Stimulated activated naive B cell treated with anti-CD40 and anti-IgM and Interleukin-4, amounts not matched to agents 10 μg/mL and 1 μg/mL and 100 μg/mL, for 72 hours (primary cell): ENCODE data around the gene TSPEAR.
A peak's percentile ranks its signal among the peaks of the same experiment; 100 is the strongest.
"Not testable (repeated sequence)": the region's sequence is repeated elsewhere in the genome, so short reads cannot be mapped to it uniquely, and the experiment has no call there.

Source experiments
- ATAC-seq, 2 donors: fragments of 150-1000 bp; cut with Tn5 transposase; replicated peaks; 2 replicates each; pipeline ENCODE4 v1.10.0; 2021; ENCODE audit warnings: moderate library complexity in 1 of 2
- DNase-seq: peaks from one replicate; pipeline ENCODE4 v3.0.0; 2021
- H3K27ac Mint-ChIP-seq: one replicate; pipeline ENCODE4 v1.8.0; 2022; ENCODE audit warnings: mild to moderate bottlenecking, mixed read lengths
- H3K27me3 Mint-ChIP-seq, 2 donors: one replicate each; pipeline ENCODE4 v1.8.0; 2022; ENCODE audit warnings: mixed read lengths in 2 of 2
- H3K36me3 Mint-ChIP-seq, 2 donors: one replicate each; pipeline ENCODE4 v1.8.0; 2022; ENCODE audit warnings: mixed read lengths in 2 of 2, mild to moderate bottlenecking in 1 of 2
- H3K4me1 Mint-ChIP-seq, 2 donors: one replicate each; pipeline ENCODE4 v1.8.0; 2022; ENCODE audit warnings: mixed read lengths in 2 of 2, mild to moderate bottlenecking in 1 of 2
- H3K4me3 Mint-ChIP-seq, 2 donors: one replicate each; pipeline ENCODE4 v1.8.0; 2022; ENCODE audit warnings: mild to moderate bottlenecking in 2 of 2, mixed read lengths in 2 of 2, moderate library complexity in 1 of 2
- H3K9me3 Mint-ChIP-seq, 2 donors: one replicate each; pipeline ENCODE4 v1.8.0; 2022; ENCODE audit warnings: mixed read lengths in 2 of 2, mild to moderate bottlenecking in 1 of 2

The TSPEAR gene

DNA sequence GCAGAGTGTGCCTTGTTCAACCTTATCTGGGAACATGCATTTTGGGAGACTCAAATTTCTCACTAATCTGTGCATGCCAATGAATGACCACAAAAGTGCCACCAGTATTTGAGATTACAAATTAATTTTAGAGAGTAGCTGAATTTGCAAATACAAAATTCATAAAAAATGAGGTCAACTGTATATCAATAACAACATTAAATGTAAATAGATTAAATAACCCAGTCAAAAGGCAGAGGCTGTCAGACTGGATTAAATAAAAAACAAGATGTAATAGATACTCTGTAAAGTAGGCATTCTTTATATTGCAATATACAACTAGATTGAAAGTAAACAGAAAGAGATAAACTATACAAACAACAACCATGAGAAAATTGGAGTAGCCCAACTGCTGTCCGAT lies 147.3 kb downstream of the TSPEAR start:
- Mint-ChIP-seq H3K27ac (no peak overlapping the region), H3K4me1 (peaks cover 8 to 22% of the 10 kb centered on the region in 2 donors), H3K4me3 (no peak overlapping the region), H3K27me3 (peaks cover under 1 to 14% of the 10 kb centered on the region in 2 donors), H3K36me3 (peaks cover 3 to 5% of the 10 kb centered on the region in 2 donors), H3K9me3 (peaks cover 0 to 14% of the 10 kb centered on the region in 2 donors)
- ATAC-seq (no peak), DNase-seq (no peak)

DNA sequence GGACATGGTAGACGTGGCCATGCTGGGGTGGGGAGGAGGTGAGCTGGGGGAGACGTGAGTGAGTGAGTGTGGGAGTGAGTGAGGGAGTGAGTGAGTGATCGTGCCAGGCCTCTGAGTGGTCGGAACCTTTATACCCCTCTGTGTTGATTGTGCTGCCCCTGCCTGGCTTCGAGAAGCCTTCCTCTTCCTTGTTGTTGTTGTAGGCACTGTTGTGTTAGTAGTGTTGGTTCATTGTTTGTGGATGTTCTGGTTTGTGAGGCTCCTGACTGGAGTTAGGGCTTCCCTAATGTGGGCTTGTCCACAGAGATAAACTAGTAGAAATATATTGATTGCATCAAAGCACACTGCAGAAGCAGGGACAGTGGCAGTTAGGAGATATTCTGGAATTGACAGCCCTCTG lies 152.7 kb downstream of the TSPEAR start, which contains the start of gene KRTAP10-3:
KRTAP10-3 (minus strand) TSS at position 101 of the 400 bp plus-strand sequence; CDS start at position 21, 80 bp downstream.
- peaks cover 3 to 4% of the 10 kb centered on the region in 2 donors for H3K4me1 Mint-ChIP-seq
- no peak within 1 kb of the TSS for H3K27ac Mint-ChIP-seq
- no peak within 1 kb of the TSS for H3K4me3 Mint-ChIP-seq
- peaks cover 10 to 39% of the 10 kb centered on the region in 2 donors for H3K27me3 Mint-ChIP-seq
- DNase-seq: no peak
- no peak for ATAC-seq
- peaks cover 3 to 5% of the 10 kb centered on the region in 2 donors for H3K36me3 Mint-ChIP-seq
- peaks cover 0 to 17% of the 10 kb centered on the region in 2 donors for H3K9me3 Mint-ChIP-seq

DNA sequence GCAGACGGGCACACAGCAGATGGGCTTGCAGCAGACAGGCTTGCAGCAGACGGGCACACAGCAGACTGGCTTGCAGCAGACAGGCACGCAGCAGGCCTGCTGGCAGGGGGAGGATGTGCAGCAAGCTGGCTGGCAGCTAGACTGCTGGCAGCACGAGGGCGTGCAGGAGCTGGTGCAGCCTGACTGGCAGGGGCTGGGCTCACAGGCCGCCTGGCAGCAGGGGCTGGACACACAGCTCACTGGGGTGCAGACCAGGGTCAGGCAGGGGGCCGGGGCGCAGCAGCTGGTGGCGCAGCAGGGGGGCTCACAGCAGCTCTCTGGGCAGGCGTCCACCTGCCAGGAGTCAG lies 153.1 kb downstream of the TSPEAR start:
- not testable (repeated sequence) for DNase-seq, H3K4me1 Mint-ChIP-seq, H3K27ac Mint-ChIP-seq, ATAC-seq, H3K36me3 Mint-ChIP-seq, H3K4me3 Mint-ChIP-seq
- peaks cover 0 to 17% of the 10 kb centered on the region in 2 donors for H3K9me3 Mint-ChIP-seq
- H3K27me3 Mint-ChIP-seq: peaks cover 12 to 39% of the 10 kb centered on the region in 2 donors

DNA sequence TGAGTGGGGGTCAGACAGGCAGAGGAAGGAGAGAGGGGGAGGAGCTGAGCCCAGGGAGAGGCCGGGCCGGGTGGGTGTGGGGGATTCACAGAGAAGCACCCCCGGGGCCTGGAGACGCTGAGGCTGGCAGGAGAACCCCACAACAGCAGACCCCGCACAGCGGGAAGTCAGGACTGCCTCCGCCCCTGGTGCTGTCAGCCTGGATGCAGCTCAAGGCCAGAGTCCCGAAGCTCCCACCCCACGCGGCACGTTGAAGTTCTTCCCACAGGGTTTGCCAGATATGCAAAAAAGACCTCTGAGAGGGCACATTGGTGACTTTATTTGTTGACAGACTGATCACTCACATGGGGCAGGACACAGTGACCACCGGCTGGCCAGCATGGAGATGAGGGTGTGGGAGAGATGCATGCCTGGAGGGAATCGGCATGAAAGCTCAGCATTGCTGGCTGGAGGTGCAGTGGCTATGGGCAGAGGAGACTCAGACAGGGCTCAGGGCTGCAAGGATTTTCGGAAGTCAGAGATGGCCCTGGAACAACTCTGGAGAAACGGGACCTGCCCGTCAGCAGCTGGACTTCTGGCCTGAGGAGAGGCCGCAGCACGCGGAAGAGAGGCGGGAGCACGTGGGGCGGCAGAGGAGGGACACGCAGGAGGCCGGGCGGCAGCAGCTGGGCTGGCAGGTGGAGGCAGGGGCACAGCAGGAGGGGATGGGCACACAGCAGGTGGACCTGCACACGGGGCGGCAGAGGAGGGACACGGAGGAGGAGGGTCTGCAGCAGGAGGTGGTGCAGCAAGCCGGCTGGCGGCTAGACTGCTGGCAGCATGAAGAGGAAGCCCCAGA lies 153.7 kb downstream of the TSPEAR start:
- no peak for DNase-seq
- no peak overlapping the region for H3K27ac Mint-ChIP-seq
- peaks cover 0 to 15% of the 10 kb centered on the region in 2 donors for H3K9me3 Mint-ChIP-seq
- H3K36me3 Mint-ChIP-seq: peaks cover 3 to 5% of the 10 kb centered on the region in 2 donors
- peak in 1 of 2 donors; percentile 6 for ATAC-seq
- peaks cover 3 to 4% of the 10 kb centered on the region in 2 donors for H3K4me1 Mint-ChIP-seq
- H3K4me3 Mint-ChIP-seq: no peak overlapping the region
- peaks cover 17 to 45% of the 10 kb centered on the region in 2 donors for H3K27me3 Mint-ChIP-seq

DNA sequence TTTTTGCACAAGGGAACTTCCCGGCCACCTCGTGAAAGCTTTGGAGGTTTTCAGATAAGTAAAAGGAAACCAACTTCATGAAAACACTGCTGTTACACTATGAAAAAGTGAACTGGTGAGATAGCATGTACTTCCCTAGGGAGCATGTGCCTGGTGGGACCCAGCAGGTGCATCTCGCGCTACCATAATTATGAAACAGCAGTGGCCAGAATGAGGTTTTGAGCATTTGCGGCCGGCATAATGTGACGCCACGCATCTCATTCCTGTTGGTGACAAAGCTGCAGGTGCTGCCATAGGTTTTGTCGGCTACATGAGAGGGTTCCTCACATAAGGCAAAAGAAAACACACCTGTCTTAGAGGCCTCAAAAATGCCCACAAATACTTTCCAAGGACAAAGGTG lies 154.5 kb downstream of the TSPEAR start:
- peaks cover 0 to 10% of the 10 kb centered on the region in 2 donors for H3K9me3 Mint-ChIP-seq
- H3K4me1 Mint-ChIP-seq: peaks cover 3 to 4% of the 10 kb centered on the region in 2 donors
- no peak overlapping the region for H3K27ac Mint-ChIP-seq
- peaks cover 2 to 3% of the 10 kb centered on the region in 2 donors for H3K36me3 Mint-ChIP-seq
- peak overlapping the region in 1 of 2 donors; percentile 26 for H3K4me3 Mint-ChIP-seq
- H3K27me3 Mint-ChIP-seq: peaks cover 22 to 51% of the 10 kb centered on the region in 2 donors
- DNase-seq (peak; percentile 42), ATAC-seq (peak; percentile 81 to 96)

DNA sequence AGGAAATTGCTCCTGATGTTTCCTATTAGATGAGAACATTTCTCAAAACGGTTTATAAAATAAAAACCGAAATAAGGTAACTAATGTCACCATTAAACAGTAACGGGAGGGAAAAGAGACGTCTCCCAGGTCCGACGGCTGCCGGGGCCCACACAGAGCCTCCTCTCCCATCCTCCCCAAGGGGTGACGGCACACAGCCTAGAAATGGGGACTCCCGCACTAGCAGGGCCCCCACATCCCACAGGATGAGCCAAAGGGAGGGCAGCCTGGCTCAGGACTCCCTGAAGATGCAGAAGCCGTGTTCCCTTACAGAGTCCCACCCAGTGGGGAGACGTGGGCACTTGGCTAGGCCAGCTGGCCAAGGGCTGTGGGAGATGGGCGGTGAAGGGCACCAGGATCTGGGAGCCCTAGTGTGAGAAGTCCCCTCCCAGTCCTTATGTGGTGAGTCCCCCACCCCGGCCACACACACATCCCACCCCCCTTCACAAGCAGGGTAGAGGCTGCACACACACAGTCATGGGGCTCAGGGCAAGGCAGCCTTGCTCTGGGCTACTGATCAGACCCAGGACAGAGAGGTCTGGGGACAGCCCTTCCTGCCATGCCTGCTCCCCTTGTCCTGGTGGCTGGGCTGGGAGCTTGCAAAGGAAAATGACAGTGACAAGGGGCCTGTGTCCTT lies 156.0 kb downstream of the TSPEAR start:
- peaks cover 0 to 5% of the 10 kb centered on the region in 2 donors for H3K9me3 Mint-ChIP-seq
- H3K27ac Mint-ChIP-seq: no peak overlapping the region
- peaks cover 38 to 66% of the 10 kb centered on the region in 2 donors for H3K27me3 Mint-ChIP-seq
- no peak overlapping the region for H3K4me3 Mint-ChIP-seq
- no peak for ATAC-seq
- peaks cover 4 to 6% of the 10 kb centered on the region in 2 donors for H3K4me1 Mint-ChIP-seq
- H3K36me3 Mint-ChIP-seq: no peaks in the 10 kb centered on the region
- no peak for DNase-seq

DNA sequence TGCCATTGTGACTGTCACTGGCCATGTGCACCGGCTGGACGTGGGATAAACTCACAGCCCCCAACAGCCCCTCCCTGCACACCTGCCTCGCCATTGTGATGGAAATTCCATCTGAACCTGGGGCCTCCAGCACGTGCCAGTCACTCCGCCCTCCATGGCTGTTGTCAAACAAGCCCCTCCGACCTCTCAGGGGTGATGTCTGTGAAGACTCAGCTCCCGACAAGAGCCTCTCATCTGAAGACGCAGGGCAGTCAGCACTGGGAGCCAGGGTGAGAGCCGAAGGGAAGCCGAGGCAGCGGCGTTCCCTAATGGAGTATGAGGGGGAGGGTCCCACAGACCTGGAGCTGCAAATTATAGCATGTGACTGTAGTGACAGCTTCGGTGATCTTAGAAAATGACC lies 158.7 kb downstream of the TSPEAR start:
- H3K27me3 Mint-ChIP-seq: peaks cover 58 to 75% of the 10 kb centered on the region in 2 donors
- peaks cover 2 to 6% of the 10 kb centered on the region in 2 donors for H3K9me3 Mint-ChIP-seq
- H3K36me3 Mint-ChIP-seq: peaks cover under 1 to 2% of the 10 kb centered on the region in 2 donors
- H3K4me1 Mint-ChIP-seq: peaks cover 4 to 10% of the 10 kb centered on the region in 2 donors
- H3K27ac Mint-ChIP-seq: no peak overlapping the region
- ATAC-seq: no peak
- H3K4me3 Mint-ChIP-seq: no peak overlapping the region
- no peak for DNase-seq

DNA sequence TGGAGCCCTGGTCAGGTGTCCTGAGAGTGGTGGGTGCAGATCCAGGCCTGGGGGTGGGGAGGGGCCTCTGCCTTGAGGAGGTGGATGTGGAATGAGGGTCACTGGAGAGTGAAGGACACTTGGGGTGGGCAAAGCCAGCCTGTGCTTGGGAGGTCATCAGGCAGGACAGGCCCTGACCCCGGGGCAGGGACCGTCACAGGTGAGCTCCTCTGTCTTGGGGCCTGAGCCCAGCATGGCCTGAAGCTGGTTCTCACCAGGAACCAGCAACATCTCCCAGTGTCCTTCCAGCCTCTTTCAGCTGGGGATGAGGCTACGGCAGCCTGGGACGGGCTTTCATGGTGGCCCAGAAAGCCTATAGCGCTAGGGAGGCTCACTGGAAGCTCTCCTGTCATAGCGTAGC lies 159.2 kb downstream of the TSPEAR start:
- peaks cover 6 to 7% of the 10 kb centered on the region in 2 donors for H3K36me3 Mint-ChIP-seq
- H3K9me3 Mint-ChIP-seq: peaks cover 7 to 9% of the 10 kb centered on the region in 2 donors
- peaks cover 60 to 76% of the 10 kb centered on the region in 2 donors for H3K27me3 Mint-ChIP-seq
- DNase-seq (no peak), ATAC-seq (no peak)
- no peak overlapping the region for H3K4me3 Mint-ChIP-seq
- no peak overlapping the region for H3K27ac Mint-ChIP-seq
- H3K4me1 Mint-ChIP-seq: peaks cover 6 to 11% of the 10 kb centered on the region in 2 donors

DNA sequence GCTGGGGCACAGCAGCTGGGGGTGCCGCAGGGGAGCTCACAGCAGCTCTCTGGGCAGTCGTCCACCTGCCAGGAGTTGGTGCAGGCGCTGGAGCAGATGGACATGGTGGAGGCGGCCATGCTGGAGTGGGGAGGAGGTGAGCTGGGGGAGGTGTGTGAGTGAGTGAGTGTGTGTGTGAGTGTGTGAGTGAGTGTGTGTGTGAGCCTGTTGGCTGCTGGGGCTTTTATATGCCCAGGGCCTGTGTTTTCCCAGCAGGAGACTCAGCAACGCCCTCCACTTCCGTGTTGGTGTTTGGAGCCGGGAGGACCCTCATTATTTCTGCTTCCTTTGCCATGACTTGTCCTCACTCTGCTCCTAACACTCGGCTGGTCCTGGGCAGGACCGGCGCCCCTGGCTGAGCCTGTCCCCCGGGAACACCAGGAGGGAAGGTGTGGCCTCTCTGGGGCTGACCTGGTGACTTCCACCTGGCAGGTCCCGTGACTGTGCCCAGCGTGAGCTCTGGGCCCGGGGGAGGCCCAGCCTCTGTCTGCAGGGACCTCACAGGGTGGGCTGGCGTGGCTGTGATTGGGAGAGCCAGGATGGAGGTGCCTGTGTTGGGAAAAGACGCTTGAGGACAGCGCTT lies 159.9 kb downstream of the TSPEAR start, which contains the start of gene KRTAP10-2:
KRTAP10-2 (minus strand) TSS at position 166 of the 622 bp plus-strand sequence; CDS start at position 119, 47 bp downstream.
- Mint-ChIP-seq H3K4me1 (peaks cover 6 to 9% of the 10 kb centered on the region in 2 donors), H3K4me3 (no peak within 1 kb of the TSS), H3K9me3 (peaks cover 14 to 15% of the 10 kb centered on the region in 2 donors), H3K36me3 (peaks cover 12 to 14% of the 10 kb centered on the region in 2 donors), H3K27me3 (peaks cover 57 to 76% of the 10 kb centered on the region in 2 donors), H3K27ac (no peak within 1 kb of the TSS)
- DNase-seq: no peak
- no peak for ATAC-seq

DNA sequence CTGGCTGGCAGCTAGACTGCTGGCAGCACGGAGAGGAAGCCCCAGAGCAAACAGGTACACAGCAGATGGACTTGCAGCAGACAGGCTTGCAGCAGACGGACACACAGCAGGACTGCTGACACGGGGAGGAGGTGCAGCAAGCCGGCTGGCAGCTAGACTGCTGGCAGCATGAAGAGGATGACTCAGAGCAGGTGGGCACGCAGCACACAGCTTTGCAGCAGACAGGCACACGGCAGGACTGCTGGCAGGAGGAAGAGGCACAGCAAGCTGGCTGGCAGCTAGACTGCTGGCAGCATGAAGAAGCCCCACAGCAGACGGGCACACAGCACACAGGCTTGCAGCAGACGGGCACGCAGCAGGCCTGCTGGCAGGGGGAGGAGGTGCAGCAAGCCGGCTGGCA lies 160.6 kb downstream of the TSPEAR start:
- Mint-ChIP-seq H3K27me3 (peaks cover 57 to 72% of the 10 kb centered on the region in 2 donors), H3K36me3 (peaks cover 12 to 14% of the 10 kb centered on the region in 2 donors), H3K4me3 (no peak overlapping the region), H3K4me1 (peaks cover 6 to 9% of the 10 kb centered on the region in 2 donors), H3K27ac (no peak overlapping the region), H3K9me3 (peaks cover 15 to 17% of the 10 kb centered on the region in 2 donors)
- no peak for ATAC-seq
- DNase-seq: no peak

DNA sequence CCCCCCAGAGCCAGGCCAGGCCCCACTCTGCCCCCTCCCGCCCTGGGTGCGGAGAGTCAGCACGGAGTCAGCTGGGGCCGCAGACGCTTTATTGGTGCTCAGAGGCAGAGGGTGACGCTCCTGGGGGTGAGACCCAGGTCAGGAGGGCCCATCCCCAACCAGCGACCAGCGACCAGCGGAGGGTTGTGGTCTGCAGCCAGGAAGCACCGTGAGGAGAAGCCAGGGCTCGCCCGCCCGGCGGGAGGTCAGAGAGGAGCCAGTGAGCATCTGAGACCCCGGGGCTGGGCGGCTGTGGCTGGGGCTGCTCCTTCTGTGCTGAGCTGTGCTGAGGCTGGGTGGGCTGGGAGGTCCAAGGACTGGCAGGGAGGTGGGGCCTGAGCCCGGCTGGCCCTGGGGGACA lies 161.1 kb downstream of the TSPEAR start:
- H3K4me3 Mint-ChIP-seq, ATAC-seq, H3K27ac Mint-ChIP-seq, H3K4me1 Mint-ChIP-seq, DNase-seq: not testable (repeated sequence)
- Mint-ChIP-seq H3K36me3 (peaks cover 12 to 14% of the 10 kb centered on the region in 2 donors), H3K9me3 (peaks cover 15 to 22% of the 10 kb centered on the region in 2 donors), H3K27me3 (peaks cover 57 to 69% of the 10 kb centered on the region in 2 donors)

DNA sequence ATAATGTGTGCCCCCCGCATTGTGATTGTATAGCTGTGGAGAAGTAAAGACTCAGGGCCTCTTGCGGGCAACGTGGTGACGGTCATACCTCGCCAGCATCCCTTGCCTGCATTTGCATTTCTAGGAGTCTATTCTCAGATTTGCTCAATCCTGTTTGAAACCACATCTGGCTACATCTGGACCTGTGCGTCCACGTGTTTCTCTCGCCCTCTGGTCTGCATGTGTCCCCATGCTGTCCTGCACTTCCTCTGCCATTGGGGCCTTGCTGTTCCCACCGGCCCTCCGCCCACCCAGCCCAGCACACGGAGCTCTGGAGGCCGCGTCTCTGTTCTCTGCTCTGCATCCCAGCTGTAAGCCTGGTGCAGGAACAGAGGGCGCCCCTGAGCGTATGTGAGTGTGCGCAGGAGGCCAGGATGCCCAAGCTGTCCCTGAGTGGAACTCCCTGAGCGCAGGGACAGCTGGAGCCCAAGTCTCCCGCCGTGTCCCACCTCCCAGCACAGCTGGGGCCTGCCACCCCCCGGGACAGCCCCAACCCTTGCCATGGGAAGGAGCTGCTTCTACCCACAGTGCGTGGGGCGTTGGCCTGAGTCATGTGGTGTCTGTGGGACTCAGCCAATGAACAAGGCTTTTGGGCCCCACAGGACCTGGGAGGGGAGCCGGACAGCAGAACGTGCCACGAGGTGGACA lies 161.7 kb downstream of the TSPEAR start:
- Mint-ChIP-seq H3K4me3 (no peak overlapping the region), H3K27ac (no peak overlapping the region), H3K36me3 (peaks cover 12 to 14% of the 10 kb centered on the region in 2 donors), H3K27me3 (peaks cover 57 to 66% of the 10 kb centered on the region in 2 donors), H3K4me1 (peaks cover 6 to 9% of the 10 kb centered on the region in 2 donors), H3K9me3 (peaks cover 15 to 22% of the 10 kb centered on the region in 2 donors)
- ATAC-seq: no peak
- DNase-seq: no peak

DNA sequence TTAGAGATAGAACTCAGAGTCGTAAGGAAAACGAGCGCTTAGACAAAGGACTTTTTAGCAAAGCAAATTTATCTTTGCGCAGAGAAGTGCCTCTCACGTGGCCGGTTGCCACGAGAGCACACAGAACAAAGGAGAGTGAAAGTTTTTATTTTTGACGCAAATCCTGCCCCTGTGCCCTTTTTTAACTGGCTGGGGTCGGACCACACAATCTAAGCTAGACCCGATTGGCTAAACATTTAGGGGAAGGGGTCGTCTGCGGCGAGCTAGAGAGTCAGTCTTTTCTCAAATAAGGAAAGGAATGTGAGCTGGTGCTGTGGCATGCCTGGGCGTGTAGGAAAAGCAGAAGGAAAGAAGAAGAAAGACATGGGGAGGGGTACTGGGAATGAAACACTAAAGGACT lies 162.4 kb downstream of the TSPEAR start:
- Mint-ChIP-seq H3K4me3 (no peak overlapping the region), H3K27ac (no peak overlapping the region), H3K4me1 (peaks cover 6 to 9% of the 10 kb centered on the region in 2 donors), H3K27me3 (peaks cover 57 to 59% of the 10 kb centered on the region in 2 donors), H3K9me3 (peaks cover 14 to 22% of the 10 kb centered on the region in 2 donors), H3K36me3 (peaks cover 12 to 14% of the 10 kb centered on the region in 2 donors)
- ATAC-seq: no peak
- DNase-seq: no peak
